OCI-M2 (cell line): ENCODE results near the gene THAP7.

Experiments used
- DNase-seq: peaks from one replicate; lab custom pipeline; 2025; ENCODE audit not compliant: unreplicated experiment; lab: John Stamatoyannopoulos, UW

Gene THAP7

GRCh38 chr22:20949698-20950183 is 52.2 kb downstream of the THAP7 start:
- no peak for DNase-seq
